K562 (cell line): ENCODE measurements around the gene COX4I2. TPM values are rescaled to one million over a fixed set of nuclear protein-coding genes. Genes with fewer than 3 reads are reported as not detected.

Experiments
- ATAC-seq: fragments of 200-7000 bp; cut with Tn5 transposase; 3 replicates; pipeline ENCODE4 v1.9.1; 2020; ENCODE audit warnings: moderate library complexity
- BruUV-seq: library from RNA; stranded (reverse); fragments of 400-500 nt; replicated peaks from 2 replicates; lab custom pipeline; 2021; lab: Mats Ljungman, UMichigan
- CTCF ChIA-PET: fragments of 300-600 bp; formaldehyde crosslinking; extraction: SDS; loops from one replicate; lab custom pipeline; 2021; ENCODE audit warnings: low intra/inter-chr PET ratio; lab: Yijun Ruan, JAX
- POLR2A ChIA-PET: fragments of 300-600, 350-650 bp; sonication (Branson Sonifier 250); formaldehyde crosslinking; extraction: SDS; loops from one replicate; lab custom pipeline; 2021; ENCODE audit warnings: antibody characterized with exemption, inconsistent platforms; lab: Yijun Ruan, JAX
- DNase-seq, 4 experiments: peaks; one replicate each; pipeline versions ENCODE4 v3.0.0 to v3.0.0-alpha.2; 2011 to 2018; ENCODE audit warnings: low spot score in 3 of 4, mixed read lengths in 3 of 4; ENCODE audit errors: extremely low read depth in 1 of 4
- FAIRE-seq: peaks from 2 replicates; lab custom pipeline; 2011; peaks lifted over from hg19 to GRCh38; lab: Jason Lieb, UNC
- H2AFZ ChIP-seq: 2 replicates; pipeline ENCODE4 v1.6.0; 2011; ENCODE audit warnings: low read depth, low read length, control low read depth, inconsistent platforms
- H3K27ac ChIP-seq: fragments of 200-600 bp; 3 replicates; pipeline ENCODE4 v1.8.0; 2011; ENCODE audit warnings: low read depth, mild to moderate bottlenecking, control low read depth, inconsistent platforms, low read length, moderate library complexity, mixed read lengths; ENCODE audit errors: extremely low read depth
- H3K27me3 ChIP-seq, 2 experiments: fragments of 300-600 bp in 1 of 2; 2 replicates in 1 of 2; 3 replicates in 1 of 2; pipeline versions ENCODE4 v1.6.0 to v1.8.0; 2011; ENCODE audit warnings: inconsistent platforms in 2 of 2, low read length in 2 of 2, mild to moderate bottlenecking in 1 of 2, mixed read lengths in 1 of 2, moderate library complexity in 1 of 2; ENCODE audit not compliant: control insufficient read depth in 2 of 2, insufficient read depth in 2 of 2
- H3K36me3 ChIP-seq: fragments of 300-600 bp; 3 replicates; pipeline ENCODE4 v1.8.0; 2011; ENCODE audit warnings: mild to moderate bottlenecking, low read length, inconsistent platforms; ENCODE audit not compliant: control insufficient read depth, insufficient read depth
- H3K4me1 ChIP-seq, 2 experiments: fragments of 200-600 bp in 1 of 2; replicated peaks in 1 of 2; 2 replicates in 1 of 2; 3 replicates in 1 of 2; pipeline versions ENCODE4 v1.5.1 to v1.8.0; 2011; ENCODE audit warnings: inconsistent platforms in 2 of 2, low read length in 2 of 2, mild to moderate bottlenecking in 1 of 2, mixed read lengths in 1 of 2, moderate library complexity in 1 of 2; ENCODE audit not compliant: control insufficient read depth in 2 of 2, insufficient read depth in 2 of 2
- H3K4me2 ChIP-seq: 2 replicates; pipeline ENCODE4 v1.6.1; 2011; ENCODE audit warnings: low read length, control low read depth, inconsistent platforms, mixed read lengths; ENCODE audit not compliant: insufficient read depth
- H3K4me3 ChIP-seq: fragments of 200-600 bp; sonication (generic), shearing (Covaris generic); 2 replicates; pipeline ENCODE4 v1.5.1; 2016; ENCODE audit warnings: control low read depth, inconsistent platforms
- H3K79me2 ChIP-seq: fragments of 200-600 bp; 3 replicates; pipeline ENCODE4 v1.8.0; 2011; ENCODE audit warnings: low read length, inconsistent platforms; ENCODE audit not compliant: control insufficient read depth, insufficient read depth
- H3K9ac ChIP-seq, 2 experiments: 2 replicates each; pipeline versions ENCODE4 v1.6.0 to v1.6.1; 2011; ENCODE audit warnings: low read depth in 2 of 2, low read length in 2 of 2, control low read depth in 1 of 2, inconsistent platforms in 1 of 2, mild to moderate bottlenecking in 1 of 2, mixed read lengths in 1 of 2; ENCODE audit not compliant: insufficient read depth in 1 of 2
- H3K9me1 ChIP-seq: one replicate; pipeline ENCODE4 v1.6.0; 2011; ENCODE audit warnings: inconsistent platforms, mild to moderate bottlenecking, low read length, moderate library complexity; ENCODE audit not compliant: control insufficient read depth, insufficient read depth
- H3K9me3 ChIP-seq: replicated peaks from 2 replicates; pipeline ENCODE4 v1.5.1; 2011; ENCODE audit warnings: low read depth, low read length, inconsistent platforms; ENCODE audit not compliant: control insufficient read depth, insufficient read depth
- H4K20me1 ChIP-seq: replicated peaks from 2 replicates; pipeline ENCODE4 v1.6.1; 2011; ENCODE audit warnings: low read length, inconsistent platforms, mixed read lengths; ENCODE audit not compliant: control insufficient read depth, insufficient read depth
- FIP1L1 ChIP-seq: fragments of 200-400 bp; formaldehyde crosslinking; IDR thresholded peaks from 2 replicates; pipeline ENCODE4 v1.6.1; 2018; ENCODE audit warnings: mild to moderate bottlenecking, low read depth, low read length; ENCODE audit not compliant: poor library complexity, severe bottlenecking
- RBBP5 ChIP-seq: fragments of 200-600 bp; sonication (generic); IDR thresholded peaks from 2 replicates; pipeline ENCODE4 v1.6.1; 2012; ENCODE audit warnings: borderline replicate concordance, mild to moderate bottlenecking, low read length, control low read depth, inconsistent platforms; ENCODE audit not compliant: insufficient read depth, poor library complexity, severe bottlenecking
- ZNF644 ChIP-seq: fragments of 200-800 bp; sonication (Bioruptor generic); IDR thresholded peaks from 2 replicates; pipeline ENCODE4 v1.6.1; 2016; ENCODE audit warnings: low read depth, missing genetic modification characterization, missing compliant biosample characterization
- WGBS: fragments of 100-300 bp; shearing (Covaris generic); methylation state at CpG from one replicate; pipeline ENCODE4 v1.1.6; 2016; ENCODE audit warnings: low coverage, mixed read lengths; ENCODE audit not compliant: insufficient coverage; ENCODE audit errors: missing lambda C conversion rate; 5-methylcytosine and 5-hydroxymethylcytosine counted together
- in situ Hi-C: fragments of 300-500 bp; cut with MboI; formaldehyde crosslinking; loops from 4 replicates; pipeline ENCODE4 v1.15.0; 2018; ENCODE audit warnings: inconsistent platforms, mixed read lengths
- intact Hi-C: fragments of 100-400 bp; cut with micrococcal nuclease; formaldehyde crosslinking; loops from 2 replicates; pipeline ENCODE4 v1.14.2; 2022
- polyA plus RNA-seq, 8 experiments: library from polyadenylated mRNA; depleted of rRNA in 4 of 8; stranded (reverse) in 5 of 8; unstranded in 3 of 8; fragments of >200 nt; fragmentation: Nextera tagmentation in 2 of 8; fragmentation: Illumina TruSeq in 1 of 8; extraction: Ambion mirVana in 2 of 8; extraction: Trizol in 1 of 8; gene quantifications; 2 replicates each; pipeline versions ENCODE4 v1.2.1 to v1.2.3, GENCODE V29; 2011 to 2014; ENCODE audit warnings: inconsistent platforms in 1 of 8, missing spikeins in 1 of 8
- total RNA-seq, 7 experiments: library from RNA; depleted of rRNA in 6 of 7; stranded (reverse); fragments of >200 nt in 6 of 7; fragmentation: Illumina TruSeq in 2 of 7; extraction: Trizol in 2 of 7; gene quantifications; 2 replicates each; pipeline versions ENCODE4 v1.2.1 to v1.2.3, GENCODE V29; 2011 to 2021; ENCODE audit warnings: low replicate concordance in 1 of 7
- TF ChIP-seq, protein P1 (sequence below): fragments of 250-450 bp; sonication (Bioruptor Pico); IDR thresholded peaks from 2 replicates; pipeline ENCODE4 v1.8.0; 2021; ENCODE audit warnings: moderate library complexity, mild to moderate bottlenecking, inconsistent platforms

Gene COX4I2
- total and polyA plus RNA-seq, 9 of the 15 experiments (the other 6 are each of a cell fraction or from before 2014, with no cell fraction given): not detected

DNA sequence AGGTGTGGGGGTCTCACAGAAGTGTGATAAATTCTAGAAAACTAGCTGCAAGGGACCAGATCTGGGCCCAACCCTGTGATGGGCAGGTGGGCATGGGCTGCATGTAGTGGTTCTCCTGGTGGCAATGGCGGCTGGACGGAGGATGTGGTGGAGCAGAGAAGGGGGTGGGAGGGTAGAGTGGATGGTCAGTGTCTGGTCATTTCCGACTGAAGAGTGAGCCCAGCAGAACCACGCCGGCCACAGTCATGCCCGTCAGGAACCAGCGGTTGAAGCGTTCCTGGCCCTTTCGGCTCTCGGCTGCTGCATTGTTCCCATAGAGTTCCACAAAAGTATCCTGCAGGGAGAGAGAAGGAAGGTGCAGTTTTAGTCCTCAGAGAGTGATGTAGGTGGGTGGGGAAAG, 28.0 kb downstream of the COX4I2 start:
- intact Hi-C loops (no loop called here), in situ Hi-C loops (loop anchor here (10.0 kb wide), 1 partner anchor 59 kb away; the partner anchor contains the start of gene BCL2L1)
- Histone ChIP-seq H4K20me1 (no peaks in the 10 kb centered on the region), H3K9me1 (no peaks in the 10 kb centered on the region), H3K36me3 (peaks cover 69% of the 10 kb centered on the region), H2AFZ (no peak overlapping the region), H3K9ac (peak overlapping the region in 1 of 2 experiments; percentile 51; a peak in 2 of 4 replicates), H3K27ac (no peak overlapping the region; the same call in 2 of the 3 replicates), H3K4me1 (peaks cover 81 to 82% of the 10 kb centered on the region in 2 experiments), H3K79me2 (peaks cover 66% of the 10 kb centered on the region)
- POLR2A ChIA-PET: interaction anchor here (2.3 kb wide), 1 partner anchor 10 kb away, joined by 18 read pairs; no protein-coding TSS in a partner anchor
- ATAC-seq: no peak
- FAIRE-seq: no peak
- BruUV-seq: no TSS peak
- DNase-seq: no peak
- 97% methylated on average over 10 of the region's 10 CpGs for WGBS
- TF ChIP-seq, protein P1, sequence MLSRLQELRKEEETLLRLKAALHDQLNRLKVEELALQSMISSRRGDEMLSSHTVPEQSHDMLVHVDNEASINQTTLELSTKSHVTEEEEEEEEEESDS: no peak
- peak; percentile 12 for TF ChIP-seq RBBP5
- TF ChIP-seq, all 486 proteins: peak for 1
- Histone ChIP-seq H3K4me3 (no peak overlapping the region), H3K27me3 (no peaks in the 10 kb centered on the region), H3K4me2 (no peak overlapping the region), H3K9me3 (no peaks in the 10 kb centered on the region)
- CTCF ChIA-PET: interaction anchor here (0.6 kb wide), 1 partner anchor 60 kb away, joined by 3 read pairs; no protein-coding TSS in a partner anchor

DNA sequence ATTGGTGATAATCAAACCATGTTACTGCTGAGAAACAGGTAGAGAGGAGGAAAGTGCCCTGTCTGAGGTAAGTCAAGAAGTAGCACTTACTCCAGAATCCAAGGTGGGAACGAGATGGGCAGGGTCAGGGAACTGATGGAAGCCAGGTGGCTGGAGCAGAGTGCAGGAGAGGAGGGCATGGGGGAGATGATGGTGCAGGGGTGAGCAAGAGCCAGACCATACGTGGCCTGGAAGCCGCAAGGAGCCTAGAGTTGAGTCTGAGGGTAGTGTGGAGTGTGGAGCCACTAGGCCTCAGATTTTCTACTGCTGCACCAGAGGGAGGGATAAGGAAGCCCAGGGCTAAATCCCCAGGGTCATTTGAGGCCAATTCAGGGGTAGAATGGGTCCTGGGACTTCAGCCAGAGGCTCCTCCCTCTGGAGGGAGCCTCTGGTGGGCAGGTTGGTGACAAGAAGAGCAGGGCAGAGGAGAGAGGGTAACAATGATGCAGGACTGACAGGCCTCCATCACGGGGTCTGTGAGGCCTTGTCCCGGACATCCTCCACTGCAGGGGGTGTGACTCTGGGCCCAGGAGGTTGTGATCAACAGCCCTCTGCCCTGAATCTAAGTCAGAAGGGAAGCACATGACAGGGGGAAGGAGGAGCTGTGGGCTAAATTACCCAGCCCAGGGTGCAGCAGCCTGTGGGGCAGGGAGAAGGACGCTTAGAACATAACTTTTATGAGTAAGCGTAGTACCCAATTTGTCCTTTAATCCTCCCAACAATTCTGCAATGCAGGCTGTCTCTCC, 28.7 kb downstream of the COX4I2 start:
- no peaks in the 10 kb centered on the region for H4K20me1 ChIP-seq
- DNase-seq (peak; percentile 34 to 50 (median 40)), ATAC-seq (peak; percentile 1; the same call in 1 of the 3 replicates), FAIRE-seq (no peak)
- H3K9me1 ChIP-seq: no peaks in the 10 kb centered on the region
- peak overlapping the region; percentile 42; the same call in 2 of the 3 replicates for H3K27ac ChIP-seq
- peak overlapping the region in 1 of 2 experiments; percentile 51; a peak in 2 of 4 replicates for H3K9ac ChIP-seq
- POLR2A ChIA-PET: interaction anchor here (1.1 kb wide), 2 partner anchors 9 to 56 kb away, joined by 3 to 4 read pairs; partner anchors contain the start of gene BCL2L1
- no peak overlapping the region for H3K4me3 ChIP-seq
- H3K4me2 ChIP-seq: peak overlapping the region; percentile 29; the same call in 1 of the 2 replicates
- in situ Hi-C loops: loop anchor here (10.0 kb wide), 1 partner anchor 58 kb away; the partner anchor contains the start of gene BCL2L1
- CTCF ChIA-PET: no interaction called here
- BruUV-seq: no TSS peak
- peaks cover 76% of the 10 kb centered on the region for H3K36me3 ChIP-seq
- H3K9me3 ChIP-seq: no peaks in the 10 kb centered on the region
- H3K4me1 ChIP-seq: peaks cover 82 to 88% of the 10 kb centered on the region in 2 experiments
- 52% methylated on average over 6 of the region's 7 CpGs for WGBS
- no peak overlapping the region for H2AFZ ChIP-seq
- intact Hi-C loops: no loop called here
- peaks cover 73% of the 10 kb centered on the region for H3K79me2 ChIP-seq
- H3K27me3 ChIP-seq: no peaks in the 10 kb centered on the region
- no peak for TF ChIP-seq FIP1L1
- 0 out of 2 replicates have a peak, but pooled peaks have one; percentile 28 for TF ChIP-seq ZNF644 (tag)
